Vagina (tissue), 2 donors: ENCODE results near the gene TRNT1. TPM values are rescaled to one million over a fixed set of nuclear protein-coding genes. Genes with fewer than 3 reads are reported as not detected.

Experiments
- DNase-seq, 2 donors: peaks; one replicate each; pipeline ENCODE4 v3.0.0-alpha.2; 2017; ENCODE audit errors: extremely low spot score in 2 of 2
- H3K27ac ChIP-seq: fragments of 200-600 bp; sonication (generic); one replicate; pipeline ENCODE4 v1.5.1; 2019
- H3K27me3 ChIP-seq: fragments of 200-600 bp; sonication (generic); one replicate; pipeline ENCODE4 v1.5.1; 2019
- H3K36me3 ChIP-seq, 2 donors: fragments of 200-600 bp; sonication (generic); one replicate each; pipeline ENCODE4 v1.5.1; 2017 to 2019
- H3K4me1 ChIP-seq: fragments of 200-600 bp; sonication (generic); one replicate; pipeline ENCODE4 v1.5.1; 2019
- H3K4me3 ChIP-seq, 2 donors: fragments of 200-600 bp; sonication (generic); 1 replicate in 1 of 2; 2 replicates in 1 of 2; pipeline ENCODE4 v1.5.1; 2016 to 2019
- H3K9me3 ChIP-seq: fragments of 200-600 bp; sonication (generic); one replicate; pipeline ENCODE4 v1.5.1; 2019
- CTCF ChIP-seq, 3 experiments: fragments of 450-650 bp in 2 of 3; fragments of 200-600 bp in 1 of 3; sonication (generic) in 1 of 3; IDR thresholded peaks; one replicate each; pipeline ENCODE4 v1.5.1; 2017 to 2019; ENCODE audit warnings: antibody characterized with exemption in 3 of 3, mild to moderate bottlenecking in 2 of 3, moderate library complexity in 2 of 3
- POLR2A ChIP-seq, 2 donors: fragments of 450-650 bp; IDR thresholded peaks; one replicate each; pipeline ENCODE4 v1.6.1; 2017; ENCODE audit warnings: antibody characterized with exemption in 2 of 2, mild to moderate bottlenecking in 2 of 2, moderate library complexity in 2 of 2
- POLR2AphosphoS5 ChIP-seq, 2 donors: sonication (generic); formaldehyde crosslinking; IDR thresholded peaks; one replicate each; pipeline ENCODE4 v1.9.0; 2017; ENCODE audit warnings: antibody characterized with exemption in 2 of 2, mild to moderate bottlenecking in 2 of 2, low read depth in 1 of 2; ENCODE audit not compliant: insufficient read depth in 1 of 2
- intact Hi-C: fragments of 100-400 bp; cut with DNase I; formaldehyde crosslinking; loops from one replicate; pipeline ENCODE4 v1.15.1; 2023
- total RNA-seq: library from RNA; depleted of rRNA; stranded (reverse); fragments of >200 nt; gene quantifications from one replicate; pipeline ENCODE4 v1.2.3, GENCODE V29; 2016

TRNT1 gene
- total RNA-seq, 1 donor from 2014 or later = 12.8 TPM

DNA sequence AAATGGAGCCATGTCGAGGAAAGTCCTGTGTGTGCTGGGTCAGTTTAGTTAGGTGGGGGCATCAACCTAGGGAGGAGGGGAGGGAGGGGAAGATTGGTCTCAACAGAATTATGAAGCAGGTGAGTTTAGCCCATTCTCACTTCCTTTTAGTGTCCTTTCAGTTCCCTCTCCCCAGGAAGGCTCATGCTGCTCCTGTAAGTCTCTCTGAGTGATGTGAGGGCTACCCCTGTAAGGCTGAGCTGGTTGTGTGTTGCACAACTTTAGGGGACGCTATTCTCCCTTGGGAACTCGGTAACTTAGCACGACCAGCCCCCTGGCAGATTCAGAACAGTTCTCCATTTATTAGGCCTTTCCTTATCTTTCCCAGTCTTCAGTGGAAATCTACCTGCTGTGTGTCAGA lies 37.7 kb upstream of the TRNT1 start:
- H3K4me3 ChIP-seq = no peak overlapping the region
- TF ChIP-seq POLR2A (IDR thresholded peaks at IDR 0.05) (no peak), POLR2AphosphoS5 (IDR thresholded peaks at IDR 0.05; ENCODE audit: insufficient read depth in 1 of 2, low read depth in 1 of 2) (no peak), CTCF (IDR thresholded peaks at IDR 0.05) (no peak)
- no peaks in the 10 kb centered on the region for H3K36me3 ChIP-seq
- no peak for DNase-seq
- no peaks in the 10 kb centered on the region for H3K4me1 ChIP-seq
- no peak overlapping the region for H3K27ac ChIP-seq
- H3K9me3 ChIP-seq = no peaks in the 10 kb centered on the region
- no peaks in the 10 kb centered on the region for H3K27me3 ChIP-seq
- intact Hi-C loops = no loop called here

- no peak for DNase-seq
- H3K27ac ChIP-seq = no peak overlapping the region
Observed at GRCh38 chr3:3097958-3098357, 28.8 kb upstream of the TRNT1 start.

DNA sequence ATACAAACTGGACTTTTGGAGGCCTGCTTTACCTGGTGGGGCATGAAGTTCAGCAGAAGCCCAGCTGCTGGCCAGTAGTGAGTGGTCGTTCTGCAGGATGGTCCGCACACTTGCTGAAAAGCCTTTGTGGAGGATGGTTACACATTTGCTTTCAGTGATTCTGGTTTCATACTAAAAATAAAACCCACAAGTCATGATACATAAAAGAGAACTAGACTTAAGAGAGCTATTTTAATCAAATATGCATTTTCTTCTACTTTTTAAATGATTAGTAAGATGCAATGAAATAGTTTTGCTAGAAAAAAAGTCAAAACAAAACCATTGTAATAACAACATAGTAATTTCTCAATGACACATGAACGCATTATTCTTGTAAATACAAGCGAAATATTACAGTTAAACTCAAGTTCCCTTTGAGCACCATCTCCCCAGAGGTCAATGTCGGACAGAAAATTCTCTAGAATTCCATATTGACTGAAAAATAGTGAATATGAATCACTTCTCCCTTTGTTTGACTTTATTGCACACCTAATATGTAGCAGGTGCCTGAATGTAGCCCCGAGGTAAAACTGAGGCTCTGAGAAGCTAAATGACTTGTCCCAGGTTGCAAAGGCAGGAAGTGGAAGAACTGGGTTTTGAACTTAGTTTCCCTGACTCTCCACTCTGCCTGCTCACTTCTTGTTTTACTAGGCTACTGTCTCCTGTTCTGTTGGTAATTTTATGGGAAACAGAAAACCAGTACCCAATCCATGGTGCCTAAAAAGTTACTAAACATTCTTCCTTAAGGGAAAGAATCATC lies 24.9 kb upstream of the TRNT1 start:
- Histone ChIP-seq H3K27ac (no peak overlapping the region), H3K4me3 (no peak overlapping the region), H3K9me3 (no peaks in the 10 kb centered on the region), H3K36me3 (no peaks in the 10 kb centered on the region), H3K4me1 (no peaks in the 10 kb centered on the region), H3K27me3 (no peaks in the 10 kb centered on the region)
- intact Hi-C loops = loop anchor here (2.0 kb wide), 1 partner anchor 69 kb away; no protein-coding TSS in a partner anchor
- DNase-seq = no peak
- no peak for TF ChIP-seq POLR2A (IDR thresholded peaks at IDR 0.05)
- no peak for TF ChIP-seq POLR2AphosphoS5 (IDR thresholded peaks at IDR 0.05; ENCODE audit: insufficient read depth in 1 of 2, low read depth in 1 of 2)

More at GRCh38 chr3:3097958-3098357, 28.8 kb upstream of the TRNT1 start:
- H3K36me3 ChIP-seq = no peaks in the 10 kb centered on the region
- TF ChIP-seq POLR2AphosphoS5 (IDR thresholded peaks at IDR 0.05; ENCODE audit: insufficient read depth in 1 of 2, low read depth in 1 of 2) (no peak), POLR2A (IDR thresholded peaks at IDR 0.05) (no peak), CTCF (IDR thresholded peaks at IDR 0.05) (no peak)
- no peaks in the 10 kb centered on the region for H3K9me3 ChIP-seq
- H3K4me3 ChIP-seq = no peak overlapping the region
- intact Hi-C loops = no loop called here
- no peaks in the 10 kb centered on the region for H3K27me3 ChIP-seq
- no peaks in the 10 kb centered on the region for H3K4me1 ChIP-seq

DNA sequence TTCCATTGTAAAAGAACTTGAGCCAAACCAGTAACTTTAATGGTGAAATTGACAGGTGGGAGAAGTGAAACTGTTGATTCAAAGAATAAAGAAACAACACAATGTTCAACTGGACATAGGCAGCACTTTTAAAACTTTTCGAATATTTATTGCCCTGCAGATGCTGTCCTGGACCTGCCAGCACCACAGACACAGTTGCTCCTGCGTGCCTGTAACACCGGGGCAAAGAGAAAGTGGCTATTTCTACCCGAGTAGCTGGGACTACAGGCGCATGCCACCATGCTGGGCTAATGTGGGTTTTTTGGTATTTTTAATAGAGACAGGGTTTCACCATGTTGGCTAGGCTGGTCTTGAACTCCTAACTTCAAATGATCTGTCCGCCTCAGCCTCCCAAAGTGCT lies 24.0 kb upstream of the TRNT1 start:
- no peak for TF ChIP-seq POLR2AphosphoS5 (IDR thresholded peaks at IDR 0.05; ENCODE audit: insufficient read depth in 1 of 2, low read depth in 1 of 2)
- no peak for TF ChIP-seq POLR2A (IDR thresholded peaks at IDR 0.05)
- TF ChIP-seq CTCF (IDR thresholded peaks at IDR 0.05) = no peak
- Histone ChIP-seq H3K4me1 (no peaks in the 10 kb centered on the region), H3K9me3 (no peaks in the 10 kb centered on the region), H3K36me3 (no peaks in the 10 kb centered on the region), H3K27me3 (no peaks in the 10 kb centered on the region), H3K27ac (no peak overlapping the region), H3K4me3 (no peak overlapping the region)
- intact Hi-C loops = loop anchor here (2.0 kb wide), 1 partner anchor 70 kb away; no protein-coding TSS in a partner anchor
- DNase-seq = no peak

- no peaks in the 10 kb centered on the region for H3K4me1 ChIP-seq
- no peak overlapping the region for H3K4me3 ChIP-seq
- DNase-seq = no peak
- no peak for TF ChIP-seq CTCF (IDR thresholded peaks at IDR 0.05)
- no peak for TF ChIP-seq POLR2A (IDR thresholded peaks at IDR 0.05)
- no peak for TF ChIP-seq POLR2AphosphoS5 (IDR thresholded peaks at IDR 0.05; ENCODE audit: insufficient read depth in 1 of 2, low read depth in 1 of 2)
- H3K36me3 ChIP-seq = no peaks in the 10 kb centered on the region
- H3K9me3 ChIP-seq = no peaks in the 10 kb centered on the region
- no peaks in the 10 kb centered on the region for H3K27me3 ChIP-seq
- H3K27ac ChIP-seq = no peak overlapping the region
- intact Hi-C loops = no loop called here
Observed at GRCh38 chr3:3105246-3105645, 21.5 kb upstream of the TRNT1 start.
